SK-MEL-5 (cell line): Measurements from ENCODE around the gene DNAJB6. TPM values are rescaled to one million over a fixed set of nuclear protein-coding genes. Genes with fewer than 3 reads are reported as not detected.
A peak's percentile ranks its signal among the peaks of the same experiment; 100 is the strongest.

Source experiments
- DNase-seq: peaks from one replicate; pipeline ENCODE4 v3.0.0-alpha.2; 2016; ENCODE audit warnings: low read depth, low spot score
- in situ Hi-C: cut with HindIII; loops from 2 replicates; pipeline ENCODE4 v1.10.0; 2016; ENCODE audit warnings: low sequenced_read_pairs, high pct_unique_total_duplicates, low pct_unique_long_range_greater_than_20kb
- total RNA-seq: library from RNA; depleted of rRNA; stranded (reverse); fragments of >200 nt; shearing (Covaris generic); gene quantifications from 2 replicates; pipeline ENCODE4 v1.2.3, GENCODE V29; 2014; rRNA removed

DNAJB6 gene
- total RNA-seq, 1 experiment from 2014 or later: 120 TPM

DNA sequence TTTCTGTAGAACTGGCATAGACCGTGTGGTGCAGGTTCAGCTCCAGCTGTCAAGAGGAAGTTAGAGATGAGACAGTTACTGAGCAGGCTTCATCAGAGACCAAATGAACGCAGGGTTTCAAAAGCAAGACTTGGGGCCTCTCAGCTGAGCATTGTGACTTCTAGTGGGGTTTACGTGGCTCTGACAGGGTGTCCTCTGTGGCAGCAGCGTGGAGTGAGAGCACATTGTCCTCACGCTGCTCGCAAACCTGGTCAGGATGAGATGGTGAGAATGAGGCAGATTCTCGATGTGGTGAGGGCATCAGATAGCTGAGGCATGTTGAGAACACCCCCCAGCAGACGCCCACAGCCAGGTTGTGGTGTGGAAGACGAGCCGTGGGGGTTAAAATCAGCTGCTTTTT is 126.0 kb downstream of the DNAJB6 start:
- in situ Hi-C loops: no loop called here
- no peak for DNase-seq

DNA sequence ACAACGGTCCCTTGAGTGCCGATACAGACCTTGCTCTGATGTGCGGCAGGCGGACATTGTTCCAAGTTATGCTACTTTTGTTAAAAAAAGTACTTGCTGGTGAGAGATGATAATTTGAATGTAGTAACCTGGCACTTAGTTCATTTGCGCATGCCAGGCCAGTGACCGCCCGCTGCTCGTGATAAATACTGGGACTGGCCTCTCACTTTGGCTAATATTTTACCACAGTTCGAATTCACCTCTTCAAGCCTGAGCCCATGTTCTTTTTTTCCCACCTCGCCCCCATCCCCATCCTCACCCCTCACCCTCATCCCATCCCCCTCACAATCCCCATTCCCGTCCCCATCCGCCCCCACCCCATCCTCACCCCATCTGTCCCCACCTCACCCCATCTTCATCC is 126.4 kb downstream of the DNAJB6 start:
- DNase-seq: no peak
- in situ Hi-C loops: no loop called here

DNA sequence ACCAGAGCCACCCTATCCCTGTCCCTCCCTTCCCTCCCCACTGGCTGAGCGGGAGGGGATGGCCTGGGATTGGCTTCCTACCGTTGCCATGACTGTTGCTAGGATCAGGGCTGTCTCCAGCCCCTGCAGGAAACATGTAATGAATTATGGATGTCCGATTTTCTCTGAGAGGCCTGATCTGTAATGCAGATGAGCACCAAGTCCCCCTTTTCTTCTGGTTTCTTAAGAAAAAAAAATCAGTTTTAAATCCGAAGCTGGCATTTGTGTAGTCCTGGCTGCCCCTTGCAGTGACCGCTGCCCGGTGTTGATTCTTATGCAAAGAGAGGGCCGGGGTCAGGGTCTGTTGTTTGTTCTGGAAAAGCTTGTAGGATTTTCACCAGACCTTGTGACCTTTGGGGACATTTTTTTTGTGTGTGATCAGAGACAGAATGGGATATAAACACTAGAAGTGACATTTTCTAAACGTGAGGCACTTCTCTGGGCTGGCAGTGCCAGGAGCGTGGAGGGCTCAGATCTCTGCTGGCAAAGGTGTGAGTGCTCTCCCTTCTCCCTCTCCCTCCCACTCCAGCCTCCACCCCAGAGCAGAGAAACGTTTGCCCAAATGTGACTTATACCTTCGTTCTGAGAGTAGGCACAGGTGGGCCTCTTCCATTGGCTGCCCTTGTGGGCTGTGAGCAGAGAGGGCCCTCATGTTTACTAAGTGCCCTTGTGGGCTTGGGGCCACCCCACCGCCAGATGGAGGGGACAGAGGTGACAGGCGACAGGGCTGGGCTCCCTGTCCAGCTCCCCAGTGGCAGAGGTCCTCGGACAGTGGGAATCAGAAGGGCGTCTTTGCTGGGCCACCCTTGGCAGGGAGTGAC is 127.5 kb downstream of the DNAJB6 start:
- no peak for DNase-seq

DNA sequence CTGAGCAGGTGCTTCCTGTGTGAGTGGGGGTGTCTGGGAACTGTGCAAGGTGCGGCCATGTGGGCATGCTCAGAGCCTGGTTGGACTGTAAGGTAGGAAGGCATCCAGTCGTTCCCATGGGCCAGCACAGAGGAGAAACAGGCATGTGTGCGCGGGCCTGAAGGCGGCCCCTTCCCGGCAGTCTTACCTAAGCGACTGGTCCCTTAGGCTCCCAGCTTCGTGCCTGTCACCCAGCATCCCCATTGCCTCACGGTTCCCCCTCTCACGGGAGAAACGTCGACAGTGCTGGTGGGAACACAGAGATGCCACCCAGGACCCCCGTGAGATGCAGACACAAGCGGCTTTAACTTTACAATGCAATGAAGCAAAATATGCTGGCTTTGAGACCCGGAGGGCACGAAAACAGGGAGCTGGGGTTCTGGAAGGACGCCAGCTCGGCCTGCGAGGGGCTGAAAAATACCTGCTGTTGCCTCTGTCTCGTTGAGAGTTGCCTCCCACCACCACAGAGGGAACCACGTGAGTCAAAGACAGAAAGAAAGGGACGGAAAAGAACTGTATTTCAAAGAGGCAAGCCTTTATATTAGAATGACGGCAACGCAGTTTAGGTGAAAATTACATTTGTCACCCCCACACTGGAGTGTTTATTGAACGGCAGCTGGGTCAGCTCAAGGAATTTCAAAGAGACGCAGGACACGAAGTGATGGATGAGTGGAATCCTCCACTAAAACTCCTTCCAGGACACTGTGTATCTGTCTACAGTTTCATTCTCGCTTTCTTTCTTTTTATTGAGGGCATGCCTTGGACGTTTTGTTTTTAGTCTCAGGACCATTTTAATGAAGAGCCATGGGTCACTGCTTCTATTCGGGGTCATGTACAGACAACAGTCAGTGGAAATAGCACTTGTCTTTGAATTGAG is 128.4 kb downstream of the DNAJB6 start:
- in situ Hi-C loops: no loop called here
- no peak for DNase-seq

More for the DNA sequence above, 127.5 kb downstream of the DNAJB6 start:
- in situ Hi-C loops: no loop called here

DNA sequence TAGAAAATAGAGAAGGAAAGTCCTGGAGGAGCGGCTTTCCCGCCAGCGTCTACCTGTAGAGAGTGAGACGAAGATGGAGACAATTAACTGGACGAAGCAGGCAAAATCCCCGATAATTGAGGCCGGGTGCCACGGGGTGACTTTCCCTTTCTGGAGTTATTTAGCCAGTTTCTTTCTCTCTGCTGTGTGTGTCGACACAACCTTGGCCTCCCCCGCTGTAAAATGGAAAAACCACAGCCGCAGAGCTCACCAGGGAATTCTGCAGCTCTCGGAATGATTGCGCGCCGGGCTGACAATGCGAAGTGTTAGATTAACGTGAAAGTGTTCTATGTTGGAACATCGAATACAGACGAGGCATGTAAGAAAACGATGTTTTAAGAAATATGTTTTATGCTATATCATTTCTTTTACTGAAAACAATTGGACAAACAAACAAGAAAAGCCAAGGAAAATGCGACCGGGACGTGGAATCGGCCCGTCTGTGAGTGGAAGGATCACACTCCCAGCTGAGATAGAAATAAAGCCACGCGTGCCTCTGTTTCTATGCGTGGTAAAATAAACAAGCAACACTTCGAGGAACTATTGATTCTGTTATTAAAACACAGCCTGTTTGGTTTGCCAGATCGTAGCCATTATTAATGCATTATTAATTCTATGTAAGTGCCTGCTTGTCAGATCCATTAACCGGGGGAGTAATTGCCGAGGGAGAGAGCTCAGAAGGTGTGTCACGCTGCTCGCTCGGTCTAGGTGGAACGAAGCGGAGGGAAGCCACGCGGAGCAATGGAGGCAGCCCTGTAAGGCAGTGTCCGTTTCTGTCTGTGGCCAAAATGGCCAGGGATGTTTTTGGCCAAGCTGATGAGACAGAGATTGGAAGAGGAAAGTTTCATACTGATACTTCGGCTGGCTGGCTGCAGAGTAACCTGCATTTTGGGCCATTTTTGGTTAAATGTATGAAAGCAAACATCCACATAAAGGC is 129.4 kb downstream of the DNAJB6 start:
- DNase-seq: no peak
- in situ Hi-C loops: no loop called here

DNA sequence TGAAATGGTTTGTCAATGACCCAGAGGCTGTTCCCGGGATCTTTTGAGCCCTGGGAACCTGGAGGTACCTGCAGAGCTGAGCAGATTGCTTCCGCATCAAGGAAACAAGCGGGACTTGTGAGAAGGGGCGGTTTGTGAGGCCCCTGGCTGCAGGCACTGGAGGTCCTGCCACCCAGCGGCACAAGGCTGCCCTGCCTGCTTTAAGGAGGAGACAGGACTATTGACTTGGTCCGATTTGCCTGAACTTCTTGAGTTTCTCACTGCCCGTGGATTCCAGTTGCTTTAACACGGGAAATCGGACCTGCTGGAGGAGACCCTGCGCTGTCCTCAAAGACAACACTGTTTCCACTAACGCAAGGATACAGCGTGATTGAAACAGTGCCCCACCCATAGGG is 130.1 kb downstream of the DNAJB6 start:
- in situ Hi-C loops: no loop called here
- DNase-seq: peak; percentile 39

Other genes starting within 250 kb of the DNAJB6 start
- 142 and 153 TPM in 2 replicates for gene UBE3C, start 198.1 kb upstream of the DNAJB6 start, total RNA-seq